Measurements from ENCODE around the gene CDKN2B. TPM values are rescaled to one million over a fixed set of nuclear protein-coding genes. Genes with fewer than 3 reads are reported as not detected.

CDKN2B gene
- total RNA-seq, 1 donor from 2014 or later = not detected

- no peaks in the 10 kb centered on the region for H3K9me3 ChIP-seq (ENCODE audit: control insufficient read depth in 3 of 3, low read length in 3 of 3)
Measured at GRCh38 chr9:21972361-21972760, 36.7 kb downstream of the CDKN2B start.

DNA sequence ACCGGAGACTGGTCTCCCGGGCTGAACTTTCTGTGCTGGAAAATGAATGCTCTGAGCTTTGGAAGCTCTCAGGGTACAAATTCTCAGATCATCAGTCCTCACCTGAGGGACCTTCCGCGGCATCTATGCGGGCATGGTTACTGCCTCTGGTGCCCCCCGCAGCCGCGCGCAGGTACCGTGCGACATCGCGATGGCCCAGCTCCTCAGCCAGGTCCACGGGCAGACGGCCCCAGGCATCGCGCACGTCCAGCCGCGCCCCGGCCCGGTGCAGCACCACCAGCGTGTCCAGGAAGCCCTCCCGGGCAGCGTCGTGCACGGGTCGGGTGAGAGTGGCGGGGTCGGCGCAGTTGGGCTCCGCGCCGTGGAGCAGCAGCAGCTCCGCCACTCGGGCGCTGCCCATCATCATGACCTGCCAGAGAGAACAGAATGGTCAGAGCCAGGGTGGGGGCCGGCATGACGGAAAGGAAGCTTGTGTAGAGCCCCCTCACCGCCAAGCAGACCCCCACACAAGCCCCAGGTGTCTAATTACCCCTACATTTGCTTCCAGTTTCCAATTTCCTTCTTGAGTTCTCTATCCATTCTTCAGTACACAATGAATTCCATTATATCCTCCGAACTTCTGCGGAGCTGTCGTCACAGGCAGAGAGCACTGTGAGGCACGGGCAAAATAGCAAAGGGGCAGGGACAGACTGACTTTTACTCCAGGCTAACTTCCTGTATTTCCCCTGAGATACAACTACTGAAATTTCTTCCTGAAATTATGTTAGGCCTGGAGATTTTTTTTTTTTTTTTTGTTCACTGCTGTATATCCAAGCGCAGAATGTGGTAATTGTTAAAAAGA, 38.1 kb downstream of the CDKN2B start:
- no peak overlapping the region for H3K4me3 ChIP-seq (ENCODE audit: low read length in 3 of 3)
- no peaks in the 10 kb centered on the region for H3K9me3 ChIP-seq (ENCODE audit: control insufficient read depth in 3 of 3, low read length in 3 of 3)
- peaks cover 17 to 27% (median 20%) of the 10 kb centered on the region in 3 donors for H3K4me1 ChIP-seq (ENCODE audit: control insufficient read depth in 3 of 3, insufficient read depth in 3 of 3, low read length in 3 of 3)
- H3K9ac ChIP-seq (ENCODE audit: low read depth in 1 of 3, low read length in 3 of 3) = no peak overlapping the region
- peaks cover 89 to 96% (median 93%) of the 10 kb centered on the region in 3 donors for H3K27me3 ChIP-seq (ENCODE audit: control insufficient read depth in 3 of 3, insufficient read depth in 3 of 3, low read length in 3 of 3)
- H3K27ac ChIP-seq (ENCODE audit: low read depth, low read length) = no peak overlapping the region
- no peaks in the 10 kb centered on the region for H3K36me3 ChIP-seq (ENCODE audit: control insufficient read depth in 3 of 3, insufficient read depth in 3 of 3, low read length in 3 of 3)

More at GRCh38 chr9:21972361-21972760, 36.7 kb downstream of the CDKN2B start:
- H3K4me3 ChIP-seq (ENCODE audit: low read length in 3 of 3) = no peak overlapping the region
- no peak overlapping the region for H3K27ac ChIP-seq (ENCODE audit: low read depth, low read length)
- H3K27me3 ChIP-seq (ENCODE audit: control insufficient read depth in 3 of 3, insufficient read depth in 3 of 3, low read length in 3 of 3) = peaks cover 90 to 96% (median 95%) of the 10 kb centered on the region in 3 donors
- no peak overlapping the region for H3K9ac ChIP-seq (ENCODE audit: low read depth in 1 of 3, low read length in 3 of 3)
- no peaks in the 10 kb centered on the region for H3K36me3 ChIP-seq (ENCODE audit: control insufficient read depth in 3 of 3, insufficient read depth in 3 of 3, low read length in 3 of 3)
- peaks cover 17 to 27% (median 18%) of the 10 kb centered on the region in 3 donors for H3K4me1 ChIP-seq (ENCODE audit: control insufficient read depth in 3 of 3, insufficient read depth in 3 of 3, low read length in 3 of 3)

GRCh38 chr9:21969951-21970799, 38.9 kb downstream of the CDKN2B start:
- no peaks in the 10 kb centered on the region for H3K9me3 ChIP-seq (ENCODE audit: control insufficient read depth in 3 of 3, low read length in 3 of 3)
- H3K27me3 ChIP-seq (ENCODE audit: control insufficient read depth in 3 of 3, insufficient read depth in 3 of 3, low read length in 3 of 3) = peaks cover 89 to 96% (median 93%) of the 10 kb centered on the region in 3 donors
- no peak overlapping the region for H3K4me3 ChIP-seq (ENCODE audit: low read length in 3 of 3)
- H3K9ac ChIP-seq (ENCODE audit: low read depth in 1 of 3, low read length in 3 of 3) = no peak overlapping the region
- no peak overlapping the region for H3K27ac ChIP-seq (ENCODE audit: low read depth, low read length)
- peaks cover 21 to 30% (median 28%) of the 10 kb centered on the region in 3 donors for H3K4me1 ChIP-seq (ENCODE audit: control insufficient read depth in 3 of 3, insufficient read depth in 3 of 3, low read length in 3 of 3)
- no peaks in the 10 kb centered on the region for H3K36me3 ChIP-seq (ENCODE audit: control insufficient read depth in 3 of 3, insufficient read depth in 3 of 3, low read length in 3 of 3)

DNA sequence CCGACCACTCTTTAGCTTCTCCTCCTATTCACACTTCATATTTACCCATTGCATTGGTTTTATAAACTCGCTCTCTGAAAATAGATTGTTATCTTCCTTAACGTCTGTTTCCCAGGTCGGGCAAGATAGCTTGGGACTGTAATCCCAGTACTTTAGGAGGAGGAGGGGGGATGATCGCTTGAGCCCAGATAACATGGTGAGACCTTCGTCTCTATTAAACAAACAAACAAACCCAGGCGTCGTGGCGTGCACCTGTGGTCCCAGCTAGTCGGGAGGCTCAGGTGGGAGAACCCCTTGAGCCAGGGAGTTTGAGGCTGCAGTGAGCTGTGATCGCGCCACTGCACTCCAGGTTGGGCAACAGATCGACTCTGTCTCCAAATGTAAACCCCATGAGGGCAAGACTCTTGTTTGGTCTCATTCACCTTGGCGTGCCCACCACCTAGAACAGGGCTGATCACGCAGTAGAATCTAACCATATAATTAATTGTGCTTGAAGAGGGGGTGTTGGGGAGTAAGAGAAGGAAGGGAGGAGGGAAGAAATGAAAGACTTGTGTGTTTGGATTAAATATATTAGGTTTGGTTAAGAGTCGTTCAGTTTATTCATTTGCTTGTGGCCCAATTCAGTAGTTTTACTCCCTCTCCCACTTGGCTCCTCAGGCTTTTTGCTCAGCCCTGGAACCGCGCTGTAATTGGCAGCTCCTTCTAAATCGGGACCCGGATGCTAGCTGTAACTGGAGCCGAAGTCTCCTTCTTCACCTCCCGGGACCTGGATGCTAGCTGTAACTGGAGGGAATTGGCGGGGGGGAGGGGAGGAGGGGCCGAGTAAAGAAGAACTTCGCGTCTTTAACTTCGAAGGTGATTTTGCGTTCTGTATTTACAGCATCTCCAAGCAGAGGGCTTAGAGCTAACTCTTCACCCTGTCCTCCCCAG, 39.8 kb downstream of the CDKN2B start:
- peaks cover 16 to 27% (median 24%) of the 10 kb centered on the region in 3 donors for H3K4me1 ChIP-seq (ENCODE audit: control insufficient read depth in 3 of 3, insufficient read depth in 3 of 3, low read length in 3 of 3)
- H3K36me3 ChIP-seq (ENCODE audit: control insufficient read depth in 3 of 3, insufficient read depth in 3 of 3, low read length in 3 of 3) = no peaks in the 10 kb centered on the region
- no peak overlapping the region for H3K4me3 ChIP-seq (ENCODE audit: low read length in 3 of 3)
- no peak overlapping the region for H3K27ac ChIP-seq (ENCODE audit: low read depth, low read length)
- H3K9me3 ChIP-seq (ENCODE audit: control insufficient read depth in 3 of 3, low read length in 3 of 3) = no peaks in the 10 kb centered on the region
- no peak overlapping the region for H3K9ac ChIP-seq (ENCODE audit: low read depth in 1 of 3, low read length in 3 of 3)
- H3K27me3 ChIP-seq (ENCODE audit: control insufficient read depth in 3 of 3, insufficient read depth in 3 of 3, low read length in 3 of 3) = peaks cover 88 to 96% (median 92%) of the 10 kb centered on the region in 3 donors

DNA sequence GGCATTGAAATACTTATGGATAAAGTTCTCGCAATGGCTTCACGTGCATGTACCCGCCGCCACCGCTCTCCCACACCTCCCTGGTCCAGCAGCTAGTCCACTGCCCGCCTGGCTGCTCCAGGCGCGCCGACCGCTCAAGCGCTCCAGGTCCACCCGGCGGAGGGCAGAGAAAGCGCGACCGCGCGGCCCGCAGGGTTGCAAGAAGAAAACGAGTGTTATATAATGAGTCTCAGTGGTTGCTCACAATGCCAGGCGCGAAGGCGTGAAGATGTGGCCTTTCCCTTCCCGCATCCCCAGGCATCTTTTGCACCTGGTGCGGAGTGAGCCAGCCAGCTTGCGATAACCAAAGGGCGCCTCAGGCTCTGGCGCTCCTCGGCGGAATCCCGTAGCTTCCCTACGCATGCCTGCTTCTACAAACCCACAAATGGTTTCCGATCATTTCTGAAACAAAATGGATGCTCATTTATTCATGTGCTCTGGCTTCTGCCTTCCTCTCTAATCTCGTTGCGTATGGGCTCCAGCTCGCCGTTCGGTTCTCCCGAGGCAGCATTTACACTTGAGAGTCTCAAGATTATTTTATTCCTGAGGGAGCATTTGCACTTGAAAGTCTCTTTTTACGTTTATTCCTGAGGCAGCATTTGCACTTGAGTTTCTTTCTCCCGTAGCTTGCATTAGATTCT, 40.6 kb downstream of the CDKN2B start:
- Histone ChIP-seq H3K4me3 (ENCODE audit: low read length in 3 of 3) (no peak overlapping the region), H3K9ac (ENCODE audit: low read depth in 1 of 3, low read length in 3 of 3) (no peak overlapping the region), H3K27me3 (ENCODE audit: control insufficient read depth in 3 of 3, insufficient read depth in 3 of 3, low read length in 3 of 3) (peaks cover 81 to 94% (median 84%) of the 10 kb centered on the region in 3 donors), H3K9me3 (ENCODE audit: control insufficient read depth in 3 of 3, low read length in 3 of 3) (no peaks in the 10 kb centered on the region), H3K36me3 (ENCODE audit: control insufficient read depth in 3 of 3, insufficient read depth in 3 of 3, low read length in 3 of 3) (no peaks in the 10 kb centered on the region), H3K4me1 (ENCODE audit: control insufficient read depth in 3 of 3, insufficient read depth in 3 of 3, low read length in 3 of 3) (peaks cover 13 to 25% (median 23%) of the 10 kb centered on the region in 3 donors), H3K27ac (ENCODE audit: low read depth, low read length) (no peak overlapping the region)

GRCh38 chr9:21967702-21968101, 41.4 kb downstream of the CDKN2B start:
- H3K9ac ChIP-seq (ENCODE audit: low read depth in 1 of 3, low read length in 3 of 3) = no peak overlapping the region
- peaks cover 78 to 88% (median 80%) of the 10 kb centered on the region in 3 donors for H3K27me3 ChIP-seq (ENCODE audit: control insufficient read depth in 3 of 3, insufficient read depth in 3 of 3, low read length in 3 of 3)
- no peaks in the 10 kb centered on the region for H3K36me3 ChIP-seq (ENCODE audit: control insufficient read depth in 3 of 3, insufficient read depth in 3 of 3, low read length in 3 of 3)
- no peak overlapping the region for H3K4me3 ChIP-seq (ENCODE audit: low read length in 3 of 3)
- peaks cover 13 to 25% (median 23%) of the 10 kb centered on the region in 3 donors for H3K4me1 ChIP-seq (ENCODE audit: control insufficient read depth in 3 of 3, insufficient read depth in 3 of 3, low read length in 3 of 3)
- peaks cover 0 to 3% (median 2%) of the 10 kb centered on the region in 3 donors for H3K9me3 ChIP-seq (ENCODE audit: control insufficient read depth in 3 of 3, low read length in 3 of 3)
- no peak overlapping the region for H3K27ac ChIP-seq (ENCODE audit: low read depth, low read length)

DNA sequence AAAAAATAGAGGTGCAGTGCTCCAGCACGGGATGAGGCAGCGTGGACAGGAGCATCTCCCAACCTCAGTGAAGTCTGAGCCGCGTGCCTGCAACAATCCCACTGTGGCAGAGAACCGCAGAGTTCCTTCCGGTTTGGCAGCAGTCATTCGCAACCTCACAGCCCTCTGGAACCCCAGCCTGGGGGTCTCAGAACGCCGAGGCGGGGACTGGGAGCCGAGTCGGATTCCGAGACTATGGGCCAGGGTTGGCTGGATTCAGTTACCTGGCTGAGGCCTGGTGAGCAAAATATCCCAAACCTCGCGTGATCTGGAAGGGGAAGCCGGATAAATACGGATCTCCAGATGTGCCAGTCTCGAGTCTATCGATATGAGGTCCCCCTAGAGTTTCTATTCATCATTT, 41.9 kb downstream of the CDKN2B start:
- Histone ChIP-seq H3K36me3 (ENCODE audit: control insufficient read depth in 3 of 3, insufficient read depth in 3 of 3, low read length in 3 of 3) (no peaks in the 10 kb centered on the region), H3K27me3 (ENCODE audit: control insufficient read depth in 3 of 3, insufficient read depth in 3 of 3, low read length in 3 of 3) (peaks cover 73 to 83% (median 76%) of the 10 kb centered on the region in 3 donors), H3K9me3 (ENCODE audit: control insufficient read depth in 3 of 3, low read length in 3 of 3) (peaks cover 0 to 3% (median 2%) of the 10 kb centered on the region in 3 donors), H3K27ac (ENCODE audit: low read depth, low read length) (no peak overlapping the region), H3K9ac (ENCODE audit: low read depth in 1 of 3, low read length in 3 of 3) (no peak overlapping the region), H3K4me1 (ENCODE audit: control insufficient read depth in 3 of 3, insufficient read depth in 3 of 3, low read length in 3 of 3) (peaks cover 13 to 25% (median 23%) of the 10 kb centered on the region in 3 donors), H3K4me3 (ENCODE audit: low read length in 3 of 3) (no peak overlapping the region)

DNA sequence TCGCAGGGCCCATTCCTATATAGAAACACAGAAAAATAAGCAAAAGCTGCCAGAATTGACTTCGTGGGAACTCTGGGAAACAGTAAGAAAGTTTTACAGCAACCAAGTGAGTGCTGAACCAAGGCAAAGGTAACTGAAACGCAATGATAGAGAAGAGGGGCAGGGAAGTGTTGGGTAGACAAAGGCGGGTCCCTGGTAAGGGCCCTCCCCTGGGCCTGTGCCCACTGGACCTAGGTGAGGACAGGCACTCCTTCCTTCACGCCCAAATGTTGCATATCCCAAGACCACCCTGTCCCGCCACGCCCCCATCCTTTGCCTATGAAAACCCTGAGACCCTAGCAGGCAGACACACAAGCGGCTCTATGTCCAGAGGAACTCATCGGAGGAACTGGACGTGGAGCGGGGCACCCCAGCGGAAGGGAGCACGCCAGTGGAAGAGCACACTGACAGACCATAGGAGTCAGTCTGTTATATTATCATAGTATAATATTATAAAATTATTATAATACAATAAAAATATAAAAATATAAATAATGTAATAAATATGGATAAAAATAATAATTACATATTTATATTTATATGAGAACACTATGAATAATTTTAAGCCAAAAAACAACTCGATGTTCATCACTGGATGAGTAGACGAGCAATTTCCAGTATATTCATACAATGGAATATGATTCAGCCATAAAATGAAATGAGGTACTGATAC, 42.8 kb downstream of the CDKN2B start:
- Histone ChIP-seq H3K27me3 (ENCODE audit: control insufficient read depth in 3 of 3, insufficient read depth in 3 of 3, low read length in 3 of 3) (peaks cover 66 to 76% (median 70%) of the 10 kb centered on the region in 3 donors), H3K9ac (ENCODE audit: low read depth in 1 of 3, low read length in 3 of 3) (no peak overlapping the region), H3K9me3 (ENCODE audit: control insufficient read depth in 3 of 3, low read length in 3 of 3) (peaks cover 0 to 3% (median 2%) of the 10 kb centered on the region in 3 donors), H3K4me3 (ENCODE audit: low read length in 3 of 3) (no peak overlapping the region), H3K36me3 (ENCODE audit: control insufficient read depth in 3 of 3, insufficient read depth in 3 of 3, low read length in 3 of 3) (no peaks in the 10 kb centered on the region), H3K4me1 (ENCODE audit: control insufficient read depth in 3 of 3, insufficient read depth in 3 of 3, low read length in 3 of 3) (peaks cover 13 to 25% (median 23%) of the 10 kb centered on the region in 3 donors), H3K27ac (ENCODE audit: low read depth, low read length) (no peak overlapping the region)

Data from skeletal muscle tissue (tissue), 4 donors.